ENCODE results near the gene SNAP23.

SNAP23 gene

DNA sequence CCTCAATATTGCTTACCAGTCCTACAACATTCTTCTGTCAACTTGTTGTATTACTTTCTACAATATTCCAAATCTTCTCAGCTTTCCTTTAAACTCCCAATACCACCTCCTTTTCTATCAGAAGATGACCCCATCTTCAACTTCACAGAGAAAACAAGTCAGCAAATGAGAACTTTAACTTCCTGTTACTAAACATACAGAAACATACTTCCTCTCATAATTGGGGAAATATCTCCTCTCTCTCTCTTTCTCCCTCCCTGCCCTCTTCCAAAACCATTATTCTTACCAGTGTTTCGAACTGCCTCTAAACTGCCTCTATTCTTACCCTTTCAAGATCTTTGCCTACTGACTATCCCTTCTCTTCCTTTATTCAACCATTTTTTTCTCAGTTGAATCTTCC is 1.8 kb upstream of the SNAP23 start:
- no peak overlapping the region for H3K4me3 ChIP-seq (ENCODE audit: control insufficient read depth, low read depth, low read length)
- TF ChIP-seq, protein P1, sequence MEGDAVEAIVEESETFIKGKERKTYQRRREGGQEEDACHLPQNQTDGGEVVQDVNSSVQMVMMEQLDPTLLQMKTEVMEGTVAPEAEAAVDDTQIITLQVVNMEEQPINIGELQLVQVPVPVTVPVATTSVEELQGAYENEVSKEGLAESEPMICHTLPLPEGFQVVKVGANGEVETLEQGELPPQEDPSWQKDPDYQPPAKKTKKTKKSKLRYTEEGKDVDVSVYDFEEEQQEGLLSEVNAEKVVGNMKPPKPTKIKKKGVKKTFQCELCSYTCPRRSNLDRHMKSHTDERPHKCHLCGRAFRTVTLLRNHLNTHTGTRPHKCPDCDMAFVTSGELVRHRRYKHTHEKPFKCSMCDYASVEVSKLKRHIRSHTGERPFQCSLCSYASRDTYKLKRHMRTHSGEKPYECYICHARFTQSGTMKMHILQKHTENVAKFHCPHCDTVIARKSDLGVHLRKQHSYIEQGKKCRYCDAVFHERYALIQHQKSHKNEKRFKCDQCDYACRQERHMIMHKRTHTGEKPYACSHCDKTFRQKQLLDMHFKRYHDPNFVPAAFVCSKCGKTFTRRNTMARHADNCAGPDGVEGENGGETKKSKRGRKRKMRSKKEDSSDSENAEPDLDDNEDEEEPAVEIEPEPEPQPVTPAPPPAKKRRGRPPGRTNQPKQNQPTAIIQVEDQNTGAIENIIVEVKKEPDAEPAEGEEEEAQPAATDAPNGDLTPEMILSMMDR (conservative IDR thresholded peaks at IDR 0.05; ENCODE audit: control insufficient read depth, insufficient read depth, low read depth, low read length) = no peak
- no peak for DNase-seq (ENCODE audit: low read depth)

DNA sequence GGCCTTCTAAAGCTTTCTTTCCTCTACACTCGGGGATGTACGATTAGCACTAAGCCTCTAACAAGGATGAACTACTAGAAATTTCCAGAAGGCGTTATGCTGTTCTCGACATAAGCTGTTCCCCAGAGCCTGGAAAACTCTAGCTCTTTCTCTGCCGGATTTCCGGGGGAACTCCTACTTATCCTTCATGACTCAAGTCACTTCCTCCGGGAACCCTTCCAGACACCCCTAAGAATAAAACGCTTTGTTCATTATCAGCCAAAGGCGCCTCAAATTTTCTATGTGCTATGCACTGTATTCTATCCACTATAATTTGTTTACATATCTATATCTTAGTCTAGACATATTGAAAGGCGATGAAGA is 455 bp upstream of the SNAP23 start:
- TF ChIP-seq, protein P1 (conservative IDR thresholded peaks at IDR 0.05; ENCODE audit: control insufficient read depth, insufficient read depth, low read depth, low read length) = no peak
- peak overlapping the region; percentile 95 for H3K4me3 ChIP-seq (ENCODE audit: control insufficient read depth, low read depth, low read length)
- DNase-seq (ENCODE audit: low read depth) = peak; percentile 67

DNA sequence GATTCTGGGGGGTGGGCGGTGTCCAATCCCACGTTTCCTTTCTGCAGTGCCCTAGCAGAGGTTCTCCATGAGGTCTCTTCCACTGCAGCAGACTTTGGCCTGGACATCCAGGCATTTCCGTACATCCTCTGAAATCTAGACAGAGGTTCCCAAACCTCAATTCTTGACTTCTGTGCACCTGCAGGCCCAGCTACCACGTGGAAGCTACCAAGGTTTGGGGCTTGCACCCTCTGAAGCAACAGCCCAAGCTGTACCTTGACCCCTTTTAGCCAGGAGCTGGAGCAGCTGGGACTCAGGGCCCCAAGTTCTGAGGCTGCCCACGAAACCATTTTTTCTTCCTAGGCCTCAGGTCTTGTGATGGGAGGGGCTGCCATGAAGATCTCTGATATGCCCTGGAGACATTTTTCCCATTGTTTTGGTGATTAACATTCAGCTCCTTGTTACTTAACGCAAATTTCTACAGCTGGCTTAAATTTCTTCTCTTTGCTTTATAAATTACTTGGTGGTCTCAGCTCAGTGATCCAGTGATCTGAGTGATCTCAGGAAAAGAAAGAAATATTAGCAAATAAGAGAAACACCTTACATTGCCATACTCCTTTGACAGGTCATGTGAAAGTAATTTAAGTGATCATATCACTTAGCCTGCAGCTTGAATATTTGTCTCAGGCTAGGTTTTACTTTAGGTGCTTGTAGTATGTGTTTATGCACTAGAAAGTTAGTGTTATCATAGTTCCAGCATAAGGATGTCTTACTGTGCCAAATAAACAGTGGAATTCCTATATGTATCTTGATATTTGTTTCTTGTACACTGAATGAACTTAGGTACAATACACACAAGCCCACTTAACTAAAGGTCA is 3.0 kb downstream of the SNAP23 start:
- no peak overlapping the region for H3K4me3 ChIP-seq (ENCODE audit: control insufficient read depth, low read depth, low read length)
- TF ChIP-seq, protein P1 (conservative IDR thresholded peaks at IDR 0.05; ENCODE audit: control insufficient read depth, insufficient read depth, low read depth, low read length) = no peak

DNA sequence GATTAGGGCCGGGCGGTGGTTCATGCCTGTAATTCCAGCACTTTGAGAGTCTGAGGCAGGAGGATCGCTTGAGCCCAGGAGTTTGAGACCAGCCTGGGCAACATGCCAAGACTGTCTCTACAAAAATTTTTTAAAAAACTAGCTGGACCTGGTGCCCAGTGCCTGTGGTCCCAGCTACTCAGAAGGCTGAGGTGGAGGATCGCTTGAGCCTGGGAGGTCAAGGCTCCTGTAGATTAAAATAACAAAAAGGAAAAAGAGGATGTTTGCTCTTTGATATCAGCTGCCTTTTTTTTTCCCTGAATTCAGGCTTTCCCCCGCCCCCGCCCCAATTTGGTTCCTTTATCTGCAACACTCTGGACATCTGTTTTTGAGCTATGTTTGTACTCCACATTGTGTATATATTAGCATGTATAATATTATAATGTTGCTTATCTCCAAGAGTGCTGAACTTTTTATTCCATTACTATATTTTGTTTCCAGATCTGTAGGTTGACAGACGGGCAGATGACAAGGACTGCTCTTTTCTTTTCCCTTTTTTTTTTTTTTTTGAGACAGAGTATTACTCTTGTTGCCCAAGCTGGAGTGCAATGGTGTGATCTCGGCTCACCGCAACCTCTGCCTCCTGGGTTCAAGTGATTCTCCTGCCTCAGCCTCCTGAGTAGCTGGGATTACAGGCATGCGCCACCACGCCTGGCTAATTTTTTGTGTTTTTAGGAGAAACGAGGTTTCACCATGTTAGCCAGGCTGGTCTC is 4.6 kb downstream of the SNAP23 start:
- DNase-seq (ENCODE audit: low read depth) = no peak
- H3K4me3 ChIP-seq (ENCODE audit: control insufficient read depth, low read depth, low read length) = no peak overlapping the region
- TF ChIP-seq, protein P1 (conservative IDR thresholded peaks at IDR 0.05; ENCODE audit: control insufficient read depth, insufficient read depth, low read depth, low read length) = no peak

More for the DNA sequence above, 3.0 kb downstream of the SNAP23 start:
- DNase-seq (ENCODE audit: low read depth) = no peak

DNA sequence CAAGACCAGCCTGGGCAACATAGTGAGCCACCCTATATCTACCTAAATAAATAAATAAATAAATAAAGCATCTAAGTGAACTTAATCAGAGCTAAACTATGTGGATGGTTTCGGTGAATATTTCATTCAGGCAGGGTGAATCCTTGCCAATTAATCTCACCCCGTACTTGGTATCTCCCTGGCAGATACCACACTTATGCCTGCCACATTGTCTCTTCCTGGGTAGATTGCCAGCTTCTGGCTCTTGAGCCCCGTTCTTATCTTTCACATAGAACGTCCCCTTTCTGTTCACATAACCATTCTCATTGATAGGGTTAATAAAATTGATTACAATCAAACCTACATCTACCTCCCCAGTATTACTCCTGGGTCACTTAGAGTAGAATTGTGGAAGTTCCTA is 7.0 kb downstream of the SNAP23 start:
- no peak for DNase-seq (ENCODE audit: low read depth)

DNA sequence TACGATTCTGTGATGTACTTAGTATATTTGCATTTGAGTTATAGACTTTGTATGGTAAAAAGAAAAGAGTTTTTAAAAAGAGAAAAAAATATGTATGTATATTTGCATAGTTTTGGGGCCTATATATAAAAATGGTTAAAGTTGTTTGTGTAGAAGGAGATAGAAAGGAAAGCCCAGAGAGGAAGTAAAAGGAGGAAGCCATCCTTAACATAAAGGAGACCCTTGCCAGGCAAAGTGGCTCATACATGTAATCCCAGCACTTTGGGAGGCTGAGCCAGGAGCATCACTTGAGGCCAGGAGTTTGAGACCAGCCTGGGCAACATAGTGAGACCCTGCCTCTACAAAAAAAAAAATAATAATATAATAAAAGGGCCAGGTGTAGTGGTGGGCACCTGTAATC is 8.4 kb downstream of the SNAP23 start:
- no peak overlapping the region for H3K4me3 ChIP-seq (ENCODE audit: control insufficient read depth, low read depth, low read length)
- TF ChIP-seq, protein P1 (conservative IDR thresholded peaks at IDR 0.05; ENCODE audit: control insufficient read depth, insufficient read depth, low read depth, low read length) = no peak
- DNase-seq (ENCODE audit: low read depth) = no peak

More for the DNA sequence above, 7.0 kb downstream of the SNAP23 start:
- H3K4me3 ChIP-seq (ENCODE audit: control insufficient read depth, low read depth, low read length) = no peak overlapping the region
- TF ChIP-seq, protein P1 (conservative IDR thresholded peaks at IDR 0.05; ENCODE audit: control insufficient read depth, insufficient read depth, low read depth, low read length) = no peak

Data from fibroblast of mammary gland (primary cell).